H1 (cell line): ENCODE data around the gene CDS2. TPM values are rescaled to one million over a fixed set of nuclear protein-coding genes. Genes with fewer than 3 reads are reported as not detected.

Experiments
- CTCF ChIA-PET: fragments of 300-600 bp; sonication (Branson Sonifier 250); formaldehyde crosslinking; loops from one replicate; lab custom pipeline; 2021; ENCODE audit not compliant: partially characterized antibody; lab: Charles Lee
- POLR2A ChIA-PET: fragments of 300-600 bp; sonication (Branson Sonifier 250); formaldehyde crosslinking; loops from one replicate; lab custom pipeline; 2021; ENCODE audit warnings: inconsistent platforms; ENCODE audit not compliant: partially characterized antibody; lab: Charles Lee
- DNase-seq, 2 experiments: peaks; one replicate each; pipeline versions ENCODE4 v3.0.0 to v3.0.0-alpha.2; 2010 to 2022; ENCODE audit warnings: low spot score in 2 of 2, low read depth in 1 of 2, mixed read lengths in 1 of 2
- FAIRE-seq: peaks from 2 replicates; lab custom pipeline; 2011; peaks lifted over from hg19 to GRCh38; lab: Jason Lieb, UNC
- H2AFZ ChIP-seq: 2 replicates; pipeline ENCODE4 v1.8.1; 2012; ENCODE audit warnings: low read length, inconsistent platforms
- H2AK5ac ChIP-seq: 2 replicates; pipeline ENCODE4 v1.6.1; 2013; ENCODE audit warnings: low read depth, low read length
- H2BK120ac ChIP-seq: replicated peaks from 2 replicates; pipeline ENCODE3; 2013; ENCODE audit warnings: low read depth, low read length, inconsistent platforms
- H2BK12ac ChIP-seq: 2 replicates; pipeline ENCODE4 v1.6.1; 2013; ENCODE audit warnings: low read depth, low read length
- H2BK15ac ChIP-seq: 2 replicates; pipeline ENCODE4 v1.6.1; 2013; ENCODE audit warnings: low read length
- H2BK20ac ChIP-seq: 2 replicates; pipeline ENCODE4 v1.6.1; 2013; ENCODE audit warnings: low read length
- H2BK5ac ChIP-seq: 2 replicates; pipeline ENCODE4 v1.6.1; 2013; ENCODE audit warnings: low read depth, low read length
- H3K14ac ChIP-seq: 2 replicates; pipeline ENCODE4 v1.6.1; 2013; ENCODE audit warnings: inconsistent platforms; ENCODE audit not compliant: insufficient read length
- H3K18ac ChIP-seq: 2 replicates; pipeline ENCODE4 v1.6.1; 2013; ENCODE audit warnings: low read length; ENCODE audit errors: extremely low read depth
- H3K23ac ChIP-seq: 2 replicates; pipeline ENCODE4 v1.6.1; 2013; ENCODE audit warnings: inconsistent platforms; ENCODE audit not compliant: insufficient read length
- H3K23me2 ChIP-seq: 2 replicates; pipeline ENCODE4 v1.6.1; 2013; ENCODE audit warnings: low read depth, low read length
- H3K27ac ChIP-seq: 2 replicates; pipeline ENCODE4 v1.6.1; 2011; ENCODE audit warnings: low read depth, low read length, inconsistent platforms
- H3K27me3 ChIP-seq, 4 experiments: replicated peaks in 1 of 4; 1 replicate in 1 of 4; 2 replicates in 3 of 4; pipeline versions ENCODE4 v1.6.1 to v1.8.1; 2011 to 2013; ENCODE audit warnings: low read length in 3 of 4, mild to moderate bottlenecking in 3 of 4, inconsistent platforms in 2 of 4, mixed read lengths in 2 of 4, moderate library complexity in 1 of 4; ENCODE audit not compliant: control insufficient read depth in 3 of 4, insufficient read depth in 3 of 4; ENCODE audit errors: extremely low read depth in 1 of 4
- H3K36me3 ChIP-seq, 4 experiments: 2 replicates each; pipeline versions ENCODE4 v1.6.1 to v1.8.1; 2011 to 2013; ENCODE audit warnings: mild to moderate bottlenecking in 4 of 4, low read length in 3 of 4, moderate library complexity in 2 of 4, control low read depth in 1 of 4, inconsistent platforms in 1 of 4; ENCODE audit not compliant: insufficient read depth in 4 of 4, control insufficient read depth in 2 of 4
- H3K4ac ChIP-seq: replicated peaks from 2 replicates; pipeline ENCODE3; 2013; ENCODE audit warnings: low read length, low read depth, mixed read lengths, inconsistent platforms; ENCODE audit not compliant: insufficient read length
- H3K4me1 ChIP-seq, 4 experiments: replicated peaks in 1 of 4; 1 replicate in 1 of 4; 2 replicates in 3 of 4; pipeline versions ENCODE4 v1.6.1 to v1.8.1; 2011 to 2013; ENCODE audit warnings: low read length in 3 of 4, inconsistent platforms in 2 of 4, mixed read lengths in 1 of 4; ENCODE audit not compliant: insufficient read depth in 4 of 4, control insufficient read depth in 3 of 4
- H3K4me2 ChIP-seq, 2 experiments: 2 replicates each; pipeline versions ENCODE4 v1.6.1 to v1.8.1; 2011 to 2013; ENCODE audit warnings: low read depth in 2 of 2, low read length in 2 of 2, control low read depth in 1 of 2, inconsistent platforms in 1 of 2, mild to moderate bottlenecking in 1 of 2; ENCODE audit not compliant: insufficient read depth in 1 of 2
- H3K4me3 ChIP-seq, 4 experiments: fragments of 200-600, 300-600 bp in 1 of 4; sonication (generic), shearing (Covaris generic), sonication (Bioruptor Twin) in 1 of 4; 2 replicates each; pipeline versions ENCODE4 v1.5.1 to v1.8.1; 2011 to 2016; ENCODE audit warnings: low read length in 4 of 4, low read depth in 3 of 4, control low read depth in 2 of 4, inconsistent platforms in 2 of 4, mild to moderate bottlenecking in 2 of 4, mixed read lengths in 1 of 4, moderate library complexity in 1 of 4; ENCODE audit not compliant: insufficient read depth in 2 of 4; ENCODE audit errors: extremely low read depth in 1 of 4
- H3K56ac ChIP-seq: replicated peaks from 2 replicates; pipeline ENCODE3; 2013; ENCODE audit warnings: low read depth, mild to moderate bottlenecking, mixed read lengths, low read length, inconsistent platforms; ENCODE audit not compliant: insufficient read length
- H3K79me1 ChIP-seq: 2 replicates; pipeline ENCODE4 v1.6.1; 2013; ENCODE audit warnings: low read depth, low read length, control low read depth
- H3K79me2 ChIP-seq, 2 experiments: 2 replicates each; pipeline versions ENCODE4 v1.6.1 to v1.8.1; 2012 to 2013; ENCODE audit warnings: low read length in 2 of 2, mild to moderate bottlenecking in 2 of 2, inconsistent platforms in 1 of 2; ENCODE audit not compliant: insufficient read depth in 2 of 2, control insufficient read depth in 1 of 2
- H3K9ac ChIP-seq, 4 experiments: replicated peaks in 1 of 4; 1 replicate in 1 of 4; 2 replicates in 3 of 4; pipeline versions ENCODE4 v1.6.1 to v1.8.1; 2011 to 2013; ENCODE audit warnings: low read depth in 3 of 4, low read length in 3 of 4, control low read depth in 2 of 4, mild to moderate bottlenecking in 2 of 4, moderate library complexity in 2 of 4, inconsistent platforms in 1 of 4; ENCODE audit errors: extremely low read depth in 1 of 4
- H3K9me3 ChIP-seq, 2 experiments: 2 replicates each; pipeline versions ENCODE4 v1.6.1 to v1.8.1; 2012 to 2013; ENCODE audit warnings: mild to moderate bottlenecking in 2 of 2, moderate library complexity in 2 of 2, control low read depth in 1 of 2, inconsistent platforms in 1 of 2, low read depth in 1 of 2, low read length in 1 of 2, mixed read lengths in 1 of 2; ENCODE audit not compliant: insufficient read depth in 2 of 2
- H4K20me1 ChIP-seq, 2 experiments: replicated peaks in 1 of 2; 2 replicates each; pipeline versions ENCODE3 to v1.8.1; 2011 to 2013; ENCODE audit warnings: inconsistent platforms in 2 of 2, low read length in 2 of 2, mild to moderate bottlenecking in 1 of 2; ENCODE audit not compliant: insufficient read depth in 2 of 2, control insufficient read depth in 1 of 2
- H4K5ac ChIP-seq: 2 replicates; pipeline ENCODE4 v1.6.1; 2013; ENCODE audit warnings: low read length, low read depth, mixed read lengths, inconsistent platforms; ENCODE audit not compliant: insufficient read length
- H4K8ac ChIP-seq: 2 replicates; pipeline ENCODE4 v1.8.0; 2013; ENCODE audit warnings: mild to moderate bottlenecking, moderate library complexity, low read length, inconsistent platforms; ENCODE audit not compliant: insufficient read depth; ENCODE audit errors: extremely low read depth
- H4K91ac ChIP-seq: replicated peaks from 2 replicates; pipeline ENCODE3; 2013; ENCODE audit warnings: low read length, mixed read lengths, inconsistent platforms; ENCODE audit not compliant: insufficient read length
- WGBS, 2 experiments: shearing (Covaris generic) in 1 of 2; methylation state at CpG; one replicate each; pipeline versions ENCODE4 v1.1.6 to v1.1.7; 2013 to 2015; ENCODE audit warnings: low lambda C conversion rate in 2 of 2, mixed read lengths in 2 of 2, inconsistent platforms in 1 of 2, low coverage in 1 of 2, missing lambda C conversion rate in 1 of 2; ENCODE audit not compliant: insufficient replicate concordance in 2 of 2, insufficient coverage in 1 of 2, insufficient read length in 1 of 2; ENCODE audit errors: extremely low coverage in 1 of 2, missing lambda C conversion rate in 1 of 2; 5-methylcytosine and 5-hydroxymethylcytosine counted together
- polyA plus RNA-seq, 7 experiments: library from polyadenylated mRNA; depleted of rRNA in 3 of 7; stranded (reverse) in 5 of 7; unstranded in 2 of 7; fragments of >200 nt in 5 of 7; fragments of 200-250 nt in 2 of 7; gene quantifications; 1 replicate in 5 of 7; 2 replicates in 1 of 7; 4 replicates in 1 of 7; pipeline versions ENCODE4 v1.2.1 to v1.2.3, GENCODE V29; 2011 to 2013; ENCODE audit warnings: missing spikeins in 2 of 7, mixed read lengths in 2 of 7
- total RNA-seq: library from RNA; stranded (reverse); fragmentation: NEBNext Ultra II Directional; extraction: Animal tissue kit (Norgen Biotek cat#: 25700); gene quantifications from 2 replicates; pipeline ENCODE4 v1.2.1, GENCODE V29; 2021

Gene CDS2
- total and polyA plus RNA-seq, 2 of the 8 experiments (the other 6 are each of a cell fraction or from before 2014, with no cell fraction given), result 54.0 to 56.2 TPM

- WGBS, 2 experiments, result 88% methylated on average over 10 of the region's 10 CpGs; no CpG with 5 or more reads in 1 of the 2 experiments
- H2AFZ ChIP-seq, result no peak overlapping the region
- H3K18ac ChIP-seq, result no peak overlapping the region
- H3K79me1 ChIP-seq, result no peaks in the 10 kb centered on the region; the same call in 1 of the 2 replicates
- CTCF ChIA-PET, result interaction anchor here (1.1 kb wide), 1 partner anchor 129 kb away, joined by 3 read pairs; no protein-coding TSS in a partner anchor
- no peak overlapping the region for H3K14ac ChIP-seq
- H2BK20ac ChIP-seq, result no peak overlapping the region
- FAIRE-seq, result no peak
- no peaks in the 10 kb centered on the region; a peak in 1 of 7 replicates for H3K4me1 ChIP-seq
- no peak overlapping the region for H3K4ac ChIP-seq
- H3K79me2 ChIP-seq, result no peaks in the 10 kb centered on the region
- no peak overlapping the region for H4K8ac ChIP-seq
- H2BK5ac ChIP-seq, result no peak overlapping the region
- no peak overlapping the region for H2BK120ac ChIP-seq
- no peaks in the 10 kb centered on the region for H3K27me3 ChIP-seq
- POLR2A ChIA-PET, result no interaction called here
- H3K4me3 ChIP-seq, result no peak overlapping the region
- no peak overlapping the region for H3K9ac ChIP-seq
- no peak overlapping the region for H2BK12ac ChIP-seq
- peaks cover 0 to 5% (median 0%) of the 10 kb centered on the region in 4 experiments; a peak in 2 of 8 replicates for H3K36me3 ChIP-seq
- H2BK15ac ChIP-seq, result no peak overlapping the region
- H4K91ac ChIP-seq, result no peak overlapping the region
- no peak overlapping the region for H3K4me2 ChIP-seq
- H4K5ac ChIP-seq, result no peak overlapping the region
- H4K20me1 ChIP-seq, result no peaks in the 10 kb centered on the region
- no peak overlapping the region; the same call in 1 of the 2 replicates for H3K27ac ChIP-seq
- no peak overlapping the region for H3K23ac ChIP-seq
- no peaks in the 10 kb centered on the region for H3K9me3 ChIP-seq
- no peak overlapping the region for H3K56ac ChIP-seq
- no peak for DNase-seq
- no peaks in the 10 kb centered on the region; the same call in 1 of the 2 replicates for H3K23me2 ChIP-seq
- H2AK5ac ChIP-seq, result no peak overlapping the region
Measured at GRCh38 chr20:5197847-5198650, 71.2 kb downstream of the CDS2 start.
